Measurements from ENCODE around the gene FAM193B.

DNA sequence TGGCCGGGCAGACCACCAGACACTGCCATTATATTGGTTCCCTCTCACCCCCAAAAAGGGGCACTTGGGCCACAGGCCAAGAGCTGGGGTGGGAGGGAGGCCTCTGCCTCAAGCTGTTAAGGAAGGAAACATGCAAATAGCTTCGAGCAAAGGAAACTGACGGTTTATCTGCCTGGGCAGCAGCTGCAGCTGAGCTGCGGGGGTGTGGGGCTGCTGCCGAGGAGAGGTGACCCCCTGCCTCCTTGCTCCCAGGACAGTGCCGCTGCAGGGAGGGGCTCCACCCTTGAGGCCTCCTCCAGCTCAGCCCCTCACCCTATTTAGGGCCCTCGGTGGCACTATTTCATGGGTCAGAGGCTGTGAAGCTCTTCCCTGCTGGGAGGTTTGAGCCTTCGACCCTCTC lies 45.5 kb downstream of the FAM193B start:
- TF ChIP-seq POLR2A (IDR thresholded peaks at IDR 0.05) (no peak), POLR2AphosphoS5 (IDR thresholded peaks at IDR 0.05; ENCODE audit: insufficient read depth in 1 of 2, low read depth in 1 of 2) (no peak)
- TF ChIP-seq, protein P1, sequence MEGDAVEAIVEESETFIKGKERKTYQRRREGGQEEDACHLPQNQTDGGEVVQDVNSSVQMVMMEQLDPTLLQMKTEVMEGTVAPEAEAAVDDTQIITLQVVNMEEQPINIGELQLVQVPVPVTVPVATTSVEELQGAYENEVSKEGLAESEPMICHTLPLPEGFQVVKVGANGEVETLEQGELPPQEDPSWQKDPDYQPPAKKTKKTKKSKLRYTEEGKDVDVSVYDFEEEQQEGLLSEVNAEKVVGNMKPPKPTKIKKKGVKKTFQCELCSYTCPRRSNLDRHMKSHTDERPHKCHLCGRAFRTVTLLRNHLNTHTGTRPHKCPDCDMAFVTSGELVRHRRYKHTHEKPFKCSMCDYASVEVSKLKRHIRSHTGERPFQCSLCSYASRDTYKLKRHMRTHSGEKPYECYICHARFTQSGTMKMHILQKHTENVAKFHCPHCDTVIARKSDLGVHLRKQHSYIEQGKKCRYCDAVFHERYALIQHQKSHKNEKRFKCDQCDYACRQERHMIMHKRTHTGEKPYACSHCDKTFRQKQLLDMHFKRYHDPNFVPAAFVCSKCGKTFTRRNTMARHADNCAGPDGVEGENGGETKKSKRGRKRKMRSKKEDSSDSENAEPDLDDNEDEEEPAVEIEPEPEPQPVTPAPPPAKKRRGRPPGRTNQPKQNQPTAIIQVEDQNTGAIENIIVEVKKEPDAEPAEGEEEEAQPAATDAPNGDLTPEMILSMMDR (IDR thresholded peaks at IDR 0.05): no peak

Measured in vagina (tissue), 2 donors.